Measurements from ENCODE around the gene UBE4B. TPM values are rescaled to one million over a fixed set of nuclear protein-coding genes. Genes with fewer than 3 reads are reported as not detected.

The UBE4B gene
- total RNA-seq, 4 donors from 2014 or later: 31.2 to 48.6 (median 44.0) TPM

DNA sequence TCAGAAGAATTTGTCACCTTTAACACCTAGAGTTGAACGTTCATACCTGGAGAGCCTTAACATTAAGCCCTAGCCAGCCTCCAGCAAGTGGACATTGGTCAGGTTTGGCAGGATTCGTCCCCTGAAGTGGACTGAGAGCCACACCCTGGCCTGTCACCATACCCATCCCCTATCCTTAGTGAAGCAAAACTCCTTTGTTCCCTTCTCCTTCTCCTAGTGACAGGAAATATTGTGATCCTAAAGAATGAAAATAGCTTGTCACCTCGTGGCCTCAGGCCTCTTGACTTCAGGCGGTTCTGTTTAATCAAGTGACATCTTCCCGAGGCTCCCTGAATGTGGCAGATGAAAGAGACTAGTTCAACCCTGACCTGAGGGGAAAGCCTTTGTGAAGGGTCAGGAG, 52.3 kb downstream of the UBE4B start:
- no peak for DNase-seq (ENCODE audit: low spot score in 2 of 2)
- Histone ChIP-seq H3K27me3 (no peaks in the 10 kb centered on the region), H3K36me3 (peaks cover 0 to 16% (median 0%) of the 10 kb centered on the region in 3 donors), H3K27ac (no peak overlapping the region), H3K4me3 (no peak overlapping the region), H3K9me3 (no peaks in the 10 kb centered on the region), H3K4me1 (no peaks in the 10 kb centered on the region)
- TF ChIP-seq EP300 (IDR thresholded peaks at IDR 0.05): no peak
- WGBS, 2 donors: 71 to 76% methylated on average over 5 of the region's 5 CpGs

DNA sequence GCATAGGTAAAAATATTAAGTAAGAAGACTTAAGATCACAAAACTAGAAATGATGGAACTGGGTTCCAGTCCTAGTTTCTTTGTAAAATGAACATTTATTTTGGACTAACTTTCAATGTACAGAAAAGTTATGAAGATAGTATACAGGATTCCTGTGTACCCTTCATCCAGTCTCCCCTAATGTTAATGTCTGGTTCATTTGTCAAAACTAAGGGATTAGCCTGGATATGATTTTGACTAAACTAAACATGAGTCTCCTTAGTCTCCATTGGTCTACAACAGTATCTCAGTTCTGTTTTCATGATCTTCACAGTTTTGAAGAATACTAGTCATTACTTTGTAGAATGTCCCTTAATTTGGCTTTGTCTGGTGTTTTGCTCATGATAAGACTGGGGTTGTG, 54.5 kb downstream of the UBE4B start:
- Histone ChIP-seq H3K4me3 (no peak overlapping the region), H3K36me3 (peaks cover 0 to 23% (median 0%) of the 10 kb centered on the region in 3 donors), H3K27ac (no peak overlapping the region), H3K4me1 (no peaks in the 10 kb centered on the region), H3K9me3 (no peaks in the 10 kb centered on the region), H3K27me3 (no peaks in the 10 kb centered on the region)
- DNase-seq (ENCODE audit: low spot score in 2 of 2): no peak
- TF ChIP-seq POLR2A (IDR thresholded peaks at IDR 0.05): no peak

- no peak overlapping the region for H3K4me3 ChIP-seq
- TF ChIP-seq EP300 (IDR thresholded peaks at IDR 0.05): no peak
- TF ChIP-seq, protein P1, sequence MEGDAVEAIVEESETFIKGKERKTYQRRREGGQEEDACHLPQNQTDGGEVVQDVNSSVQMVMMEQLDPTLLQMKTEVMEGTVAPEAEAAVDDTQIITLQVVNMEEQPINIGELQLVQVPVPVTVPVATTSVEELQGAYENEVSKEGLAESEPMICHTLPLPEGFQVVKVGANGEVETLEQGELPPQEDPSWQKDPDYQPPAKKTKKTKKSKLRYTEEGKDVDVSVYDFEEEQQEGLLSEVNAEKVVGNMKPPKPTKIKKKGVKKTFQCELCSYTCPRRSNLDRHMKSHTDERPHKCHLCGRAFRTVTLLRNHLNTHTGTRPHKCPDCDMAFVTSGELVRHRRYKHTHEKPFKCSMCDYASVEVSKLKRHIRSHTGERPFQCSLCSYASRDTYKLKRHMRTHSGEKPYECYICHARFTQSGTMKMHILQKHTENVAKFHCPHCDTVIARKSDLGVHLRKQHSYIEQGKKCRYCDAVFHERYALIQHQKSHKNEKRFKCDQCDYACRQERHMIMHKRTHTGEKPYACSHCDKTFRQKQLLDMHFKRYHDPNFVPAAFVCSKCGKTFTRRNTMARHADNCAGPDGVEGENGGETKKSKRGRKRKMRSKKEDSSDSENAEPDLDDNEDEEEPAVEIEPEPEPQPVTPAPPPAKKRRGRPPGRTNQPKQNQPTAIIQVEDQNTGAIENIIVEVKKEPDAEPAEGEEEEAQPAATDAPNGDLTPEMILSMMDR (IDR thresholded peaks at IDR 0.05): no peak
- no peak for TF ChIP-seq POLR2A (IDR thresholded peaks at IDR 0.05)
- H3K36me3 ChIP-seq: peaks cover 2 to 97% (median 6%) of the 10 kb centered on the region in 3 donors
- H3K4me1 ChIP-seq: no peaks in the 10 kb centered on the region
- H3K27ac ChIP-seq: no peak overlapping the region
- H3K27me3 ChIP-seq: no peaks in the 10 kb centered on the region
- DNase-seq (ENCODE audit: low spot score in 2 of 2): no peak
- H3K9me3 ChIP-seq: no peaks in the 10 kb centered on the region
Measured at GRCh38 chr1:10101929-10102328, 69.2 kb downstream of the UBE4B start.

- peaks cover 0 to 6% (median 0%) of the 10 kb centered on the region in 4 donors for H3K4me1 ChIP-seq
- no peak overlapping the region for H3K27ac ChIP-seq
- peaks cover 2 to 93% (median 6%) of the 10 kb centered on the region in 3 donors for H3K36me3 ChIP-seq
- H3K27me3 ChIP-seq: no peaks in the 10 kb centered on the region
- DNase-seq (ENCODE audit: low spot score in 2 of 2): no peak
- no peaks in the 10 kb centered on the region for H3K9me3 ChIP-seq
- TF ChIP-seq EP300 (IDR thresholded peaks at IDR 0.05) (no peak), POLR2A (IDR thresholded peaks at IDR 0.05) (no peak)
- TF ChIP-seq, protein P1 (IDR thresholded peaks at IDR 0.05): no peak
- 96 to 97% methylated on average over 5 of the region's 5 CpGs for WGBS, 2 donors
- H3K4me3 ChIP-seq: no peak overlapping the region
Measured at GRCh38 chr1:10103193-10103592, 70.4 kb downstream of the UBE4B start.

- Histone ChIP-seq H3K36me3 (peaks cover 2 to 87% (median 6%) of the 10 kb centered on the region in 3 donors), H3K27ac (no peak overlapping the region)
- WGBS, 2 donors: 92 to 100% methylated on average over 1 of the region's 1 CpG
Measured at GRCh38 chr1:10104834-10105233, 72.1 kb downstream of the UBE4B start.

GRCh38 chr1:10105484-10105883, 72.7 kb downstream of the UBE4B start:
- peaks cover 2 to 82% (median 6%) of the 10 kb centered on the region in 3 donors for H3K36me3 ChIP-seq
- TF ChIP-seq, protein P1 (IDR thresholded peaks at IDR 0.05): no peak
- TF ChIP-seq POLR2A (IDR thresholded peaks at IDR 0.05): no peak
- TF ChIP-seq EP300 (IDR thresholded peaks at IDR 0.05): no peak
- no peaks in the 10 kb centered on the region for H3K9me3 ChIP-seq
- no peaks in the 10 kb centered on the region for H3K27me3 ChIP-seq
- H3K4me1 ChIP-seq: peaks cover 0 to 11% (median 0%) of the 10 kb centered on the region in 4 donors
- no peak for DNase-seq (ENCODE audit: low spot score in 2 of 2)
- WGBS, 2 donors: 73 to 88% methylated on average over 4 of the region's 4 CpGs
- H3K4me3 ChIP-seq: no peak overlapping the region
- H3K27ac ChIP-seq: no peak overlapping the region

More at GRCh38 chr1:10104834-10105233, 72.1 kb downstream of the UBE4B start:
- DNase-seq (ENCODE audit: low spot score in 2 of 2): no peak
- no peak overlapping the region for H3K4me3 ChIP-seq
- H3K9me3 ChIP-seq: no peaks in the 10 kb centered on the region
- peaks cover 0 to 11% (median 0%) of the 10 kb centered on the region in 4 donors for H3K4me1 ChIP-seq
- H3K27me3 ChIP-seq: no peaks in the 10 kb centered on the region
- TF ChIP-seq EP300 (IDR thresholded peaks at IDR 0.05) (no peak), POLR2A (IDR thresholded peaks at IDR 0.05) (no peak)
- TF ChIP-seq, protein P1 (IDR thresholded peaks at IDR 0.05): no peak
